HEK293 (cell line): Measurements from ENCODE around the gene AFF3.

Experiments
- CTCF ChIP-seq: fragments of 450-650 bp; formaldehyde crosslinking; IDR thresholded peaks from 2 replicates; pipeline ENCODE4 v1.5.1; 2016; ENCODE audit warnings: missing biosample characterization, missing genetic modification characterization
- ZNF16 ChIP-seq: fragments of 450-650 bp; formaldehyde crosslinking; IDR thresholded peaks from 2 replicates; pipeline ENCODE4 v1.5.1; 2016; ENCODE audit warnings: low read depth, missing biosample characterization, missing genetic modification characterization
- TF ChIP-seq, protein P1 (sequence below): fragments of 450-650 bp; formaldehyde crosslinking; IDR thresholded peaks from 2 replicates; pipeline ENCODE4 v1.5.1; 2016; ENCODE audit warnings: missing biosample characterization, missing genetic modification characterization
- TF ChIP-seq, protein P2 (sequence below): fragments of 450-650 bp; formaldehyde crosslinking; IDR thresholded peaks from 2 replicates; pipeline ENCODE4 v1.5.1; 2016; ENCODE audit warnings: missing biosample characterization, missing genetic modification characterization

DNA sequence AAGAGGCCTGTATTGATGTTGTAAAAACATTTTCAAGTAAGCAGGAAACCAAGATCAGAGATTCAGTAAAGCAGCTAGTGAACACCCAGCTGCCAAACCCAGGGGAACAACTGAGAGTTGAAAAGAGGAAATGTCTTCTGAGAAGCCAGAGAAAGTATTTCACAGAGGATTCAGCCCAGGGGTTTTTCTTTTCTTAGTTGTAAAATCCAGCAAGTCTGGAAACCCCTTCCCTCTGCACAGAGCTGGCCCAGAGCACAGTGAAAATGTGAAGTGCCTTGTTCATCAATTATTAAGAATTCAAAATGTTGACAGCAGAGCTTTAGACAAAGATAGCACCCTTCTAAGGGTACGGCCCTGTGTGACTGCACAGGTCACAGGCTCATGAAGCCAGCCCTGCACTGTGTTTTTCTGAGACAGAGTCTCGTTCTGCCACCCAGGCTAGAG lies 28.4 kb downstream of the AFF3 start:
- TF ChIP-seq CTCF = no peak
- TF ChIP-seq ZNF16 (tag by site-specific recombination) = no peak
- TF ChIP-seq, protein P1, sequence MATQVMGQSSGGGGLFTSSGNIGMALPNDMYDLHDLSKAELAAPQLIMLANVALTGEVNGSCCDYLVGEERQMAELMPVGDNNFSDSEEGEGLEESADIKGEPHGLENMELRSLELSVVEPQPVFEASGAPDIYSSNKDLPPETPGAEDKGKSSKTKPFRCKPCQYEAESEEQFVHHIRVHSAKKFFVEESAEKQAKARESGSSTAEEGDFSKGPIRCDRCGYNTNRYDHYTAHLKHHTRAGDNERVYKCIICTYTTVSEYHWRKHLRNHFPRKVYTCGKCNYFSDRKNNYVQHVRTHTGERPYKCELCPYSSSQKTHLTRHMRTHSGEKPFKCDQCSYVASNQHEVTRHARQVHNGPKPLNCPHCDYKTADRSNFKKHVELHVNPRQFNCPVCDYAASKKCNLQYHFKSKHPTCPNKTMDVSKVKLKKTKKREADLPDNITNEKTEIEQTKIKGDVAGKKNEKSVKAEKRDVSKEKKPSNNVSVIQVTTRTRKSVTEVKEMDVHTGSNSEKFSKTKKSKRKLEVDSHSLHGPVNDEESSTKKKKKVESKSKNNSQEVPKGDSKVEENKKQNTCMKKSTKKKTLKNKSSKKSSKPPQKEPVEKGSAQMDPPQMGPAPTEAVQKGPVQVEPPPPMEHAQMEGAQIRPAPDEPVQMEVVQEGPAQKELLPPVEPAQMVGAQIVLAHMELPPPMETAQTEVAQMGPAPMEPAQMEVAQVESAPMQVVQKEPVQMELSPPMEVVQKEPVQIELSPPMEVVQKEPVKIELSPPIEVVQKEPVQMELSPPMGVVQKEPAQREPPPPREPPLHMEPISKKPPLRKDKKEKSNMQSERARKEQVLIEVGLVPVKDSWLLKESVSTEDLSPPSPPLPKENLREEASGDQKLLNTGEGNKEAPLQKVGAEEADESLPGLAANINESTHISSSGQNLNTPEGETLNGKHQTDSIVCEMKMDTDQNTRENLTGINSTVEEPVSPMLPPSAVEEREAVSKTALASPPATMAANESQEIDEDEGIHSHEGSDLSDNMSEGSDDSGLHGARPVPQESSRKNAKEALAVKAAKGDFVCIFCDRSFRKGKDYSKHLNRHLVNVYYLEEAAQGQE = no peak
- TF ChIP-seq, protein P2, sequence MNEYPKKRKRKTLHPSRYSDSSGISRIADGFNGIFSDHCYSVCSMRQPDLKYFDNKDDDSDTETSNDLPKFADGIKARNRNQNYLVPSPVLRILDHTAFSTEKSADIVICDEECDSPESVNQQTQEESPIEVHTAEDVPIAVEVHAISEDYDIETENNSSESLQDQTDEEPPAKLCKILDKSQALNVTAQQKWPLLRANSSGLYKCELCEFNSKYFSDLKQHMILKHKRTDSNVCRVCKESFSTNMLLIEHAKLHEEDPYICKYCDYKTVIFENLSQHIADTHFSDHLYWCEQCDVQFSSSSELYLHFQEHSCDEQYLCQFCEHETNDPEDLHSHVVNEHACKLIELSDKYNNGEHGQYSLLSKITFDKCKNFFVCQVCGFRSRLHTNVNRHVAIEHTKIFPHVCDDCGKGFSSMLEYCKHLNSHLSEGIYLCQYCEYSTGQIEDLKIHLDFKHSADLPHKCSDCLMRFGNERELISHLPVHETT (tag by site-specific recombination) = no peak
